ENCODE measurements around the gene CRP. TPM values are rescaled to one million over a fixed set of nuclear protein-coding genes. Genes with fewer than 3 reads are reported as not detected.
"Not testable (repeated sequence)": the region's sequence is repeated elsewhere in the genome, so short reads cannot be mapped to it uniquely, and the experiment has no call there.

CRP gene
- total and polyA plus RNA-seq, 8 donors: not detected

GRCh38 chr1:159748370-159748769 is 34.0 kb upstream of the CRP start:
- TF ChIP-seq CTCF (IDR thresholded peaks at IDR 0.05): no peak
- ATAC-seq: no peak
- intact Hi-C loops (cut with DNase I): no loop called here

GRCh38 chr1:159746666-159747065 is 32.3 kb upstream of the CRP start:
- H3K36me3 ChIP-seq: no peaks in the 10 kb centered on the region
- no peak for TF ChIP-seq CTCF (IDR thresholded peaks at IDR 0.05)

More at GRCh38 chr1:159748370-159748769, 34.0 kb upstream of the CRP start:
- no peaks in the 10 kb centered on the region for H3K27me3 ChIP-seq
- no peaks in the 10 kb centered on the region for H3K9me3 ChIP-seq
- H3K4me3 ChIP-seq: no peak overlapping the region
- peaks cover 0 to 25% of the 10 kb centered on the region in 2 donors for H3K4me1 ChIP-seq
- no peak for DNase-seq
- no peak overlapping the region for H3K27ac ChIP-seq
- H3K36me3 ChIP-seq: no peaks in the 10 kb centered on the region

GRCh38 chr1:159743651-159744410 is 29.4 kb upstream of the CRP start:
- Histone ChIP-seq H3K4me3 (no peak overlapping the region), H3K4me1 (no peaks in the 10 kb centered on the region), H3K27ac (no peak overlapping the region), H3K36me3 (no peaks in the 10 kb centered on the region), H3K27me3 (no peaks in the 10 kb centered on the region), H3K9me3 (peaks cover 0 to 3% of the 10 kb centered on the region in 2 donors)
- ATAC-seq (no peak), DNase-seq (no peak)
- no peak for TF ChIP-seq CTCF (IDR thresholded peaks at IDR 0.05)
- intact Hi-C loops (cut with DNase I): no loop called here

More at GRCh38 chr1:159746666-159747065, 32.3 kb upstream of the CRP start:
- ATAC-seq (no peak), DNase-seq (no peak)
- Histone ChIP-seq H3K4me3 (no peak overlapping the region), H3K4me1 (peaks cover 0 to 8% of the 10 kb centered on the region in 2 donors), H3K27ac (no peak overlapping the region), H3K27me3 (no peaks in the 10 kb centered on the region), H3K9me3 (peaks cover 0 to 3% of the 10 kb centered on the region in 2 donors)
- intact Hi-C loops (cut with DNase I): no loop called here

- intact Hi-C loops (cut with DNase I): no loop called here
- H3K4me1 ChIP-seq: no peaks in the 10 kb centered on the region
- H3K27me3 ChIP-seq: no peaks in the 10 kb centered on the region
- H3K4me3 ChIP-seq: no peak overlapping the region
- peaks cover 0 to 1% of the 10 kb centered on the region in 2 donors for H3K9me3 ChIP-seq
- H3K36me3 ChIP-seq: no peaks in the 10 kb centered on the region
- DNase-seq: no peak
- TF ChIP-seq CTCF (IDR thresholded peaks at IDR 0.05): no peak
- no peak for ATAC-seq
- no peak overlapping the region for H3K27ac ChIP-seq
Measured at GRCh38 chr1:159737238-159737916, 23.0 kb upstream of the CRP start.

- ATAC-seq; H3K27ac ChIP-seq; H3K36me3 ChIP-seq; intact Hi-C loops (cut with DNase I); H3K27me3 ChIP-seq; H3K4me3 ChIP-seq; H3K4me1 ChIP-seq; DNase-seq: not testable (repeated sequence)
- H3K9me3 ChIP-seq: peaks cover 0 to 42% of the 10 kb centered on the region in 2 donors
Measured at GRCh38 chr1:159723188-159723587, 8.8 kb upstream of the CRP start.

Measured in left lung (tissue), 10 donors.